Measurements from ENCODE around the gene KCNJ9. TPM values are rescaled to one million over a fixed set of nuclear protein-coding genes. Genes with fewer than 3 reads are reported as not detected.

The KCNJ9 gene
- total RNA-seq, 1 experiment from 2014 or later, result 0.09 TPM

DNA sequence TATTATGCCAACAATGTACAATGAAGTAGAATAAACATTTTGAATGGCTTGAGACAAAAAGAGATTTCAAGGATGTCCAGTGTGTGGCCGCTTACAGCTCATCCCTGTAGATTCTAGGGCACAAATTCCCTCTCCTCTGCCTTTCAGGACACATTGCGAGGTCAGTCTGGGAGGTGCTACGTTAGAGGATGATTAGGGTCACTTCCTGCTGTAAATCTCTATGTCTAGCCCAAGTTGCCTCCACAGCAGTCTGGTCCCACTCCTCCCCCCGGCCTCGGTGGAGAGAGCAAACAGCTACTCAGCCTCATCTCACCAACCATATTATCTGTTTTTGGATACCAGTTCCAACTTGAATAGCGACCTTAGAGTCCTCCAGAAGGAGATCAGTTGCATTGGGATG, 28.4 kb upstream of the KCNJ9 start:
- H3K27ac ChIP-seq (ENCODE audit: insufficient read length, low read depth, low read length), result no peak overlapping the region
- H3K18ac ChIP-seq (ENCODE audit: insufficient read length, low read depth, low read length), result no peak overlapping the region
- no peak overlapping the region for H2BK20ac ChIP-seq (ENCODE audit: low read depth, low read length, poor library complexity, severe bottlenecking)
- H2BK120ac ChIP-seq (ENCODE audit: low read depth, low read length, poor library complexity, severe bottlenecking), result no peak overlapping the region
- Mint-ChIP-seq H3K36me3 (ENCODE audit: insufficient read depth in 1 of 3, low read depth in 3 of 3) (no peaks in the 10 kb centered on the region), H3K27ac (no peak overlapping the region; a peak in 1 of 7 replicates), H3K4me1 (peaks cover 15 to 23% of the 10 kb centered on the region in 2 experiments), H3K27me3 (ENCODE audit: low read depth) (peaks cover 41% of the 10 kb centered on the region), H3K4me3 (no peak overlapping the region), H3K9me3 (no peaks in the 10 kb centered on the region)
- no peak overlapping the region for H2AFZ ChIP-seq (ENCODE audit: low read length)
- H4K5ac ChIP-seq (ENCODE audit: insufficient read length, low read depth, low read length), result no peak overlapping the region
- H4K20me1 ChIP-seq (ENCODE audit: control insufficient read depth, insufficient read depth, insufficient read length), result no peaks in the 10 kb centered on the region
- H2BK15ac ChIP-seq (ENCODE audit: low read depth, low read length), result no peak overlapping the region
- no peaks in the 10 kb centered on the region for H3K9me3 ChIP-seq (ENCODE audit: control insufficient read depth, low read depth, low read length)
- H3K79me1 ChIP-seq (ENCODE audit: insufficient read depth, low read depth, low read length, poor library complexity, severe bottlenecking), result no peaks in the 10 kb centered on the region
- no peak overlapping the region for H2AK5ac ChIP-seq (ENCODE audit: insufficient read length, low read length)
- no peak overlapping the region for H3T11ph ChIP-seq (ENCODE audit: low read length)
- WGBS (ENCODE audit: extremely low coverage, insufficient read length, low lambda C conversion rate), result no CpG with 5 or more reads among the region's 6 CpGs
- H3K56ac ChIP-seq (ENCODE audit: insufficient read length, low read depth, low read length), result no peak overlapping the region
- H3K4me2 ChIP-seq (ENCODE audit: insufficient read depth, insufficient read length, low read length), result no peak overlapping the region
- TF ChIP-seq, protein P1, sequence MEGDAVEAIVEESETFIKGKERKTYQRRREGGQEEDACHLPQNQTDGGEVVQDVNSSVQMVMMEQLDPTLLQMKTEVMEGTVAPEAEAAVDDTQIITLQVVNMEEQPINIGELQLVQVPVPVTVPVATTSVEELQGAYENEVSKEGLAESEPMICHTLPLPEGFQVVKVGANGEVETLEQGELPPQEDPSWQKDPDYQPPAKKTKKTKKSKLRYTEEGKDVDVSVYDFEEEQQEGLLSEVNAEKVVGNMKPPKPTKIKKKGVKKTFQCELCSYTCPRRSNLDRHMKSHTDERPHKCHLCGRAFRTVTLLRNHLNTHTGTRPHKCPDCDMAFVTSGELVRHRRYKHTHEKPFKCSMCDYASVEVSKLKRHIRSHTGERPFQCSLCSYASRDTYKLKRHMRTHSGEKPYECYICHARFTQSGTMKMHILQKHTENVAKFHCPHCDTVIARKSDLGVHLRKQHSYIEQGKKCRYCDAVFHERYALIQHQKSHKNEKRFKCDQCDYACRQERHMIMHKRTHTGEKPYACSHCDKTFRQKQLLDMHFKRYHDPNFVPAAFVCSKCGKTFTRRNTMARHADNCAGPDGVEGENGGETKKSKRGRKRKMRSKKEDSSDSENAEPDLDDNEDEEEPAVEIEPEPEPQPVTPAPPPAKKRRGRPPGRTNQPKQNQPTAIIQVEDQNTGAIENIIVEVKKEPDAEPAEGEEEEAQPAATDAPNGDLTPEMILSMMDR (conservative IDR thresholded peaks at IDR 0.05), result no peak
- no peak overlapping the region for H4K8ac ChIP-seq (replicated peaks; ENCODE audit: insufficient read length, low read depth, low read length)
- H3K4me1 ChIP-seq (ENCODE audit: insufficient read depth, low read length), result peaks cover 2% of the 10 kb centered on the region; the same call in 1 of the 2 replicates
- no peak overlapping the region for H2BK12ac ChIP-seq (ENCODE audit: insufficient read length, low read depth, low read length)
- no peak overlapping the region for H3K4ac ChIP-seq (ENCODE audit: low read depth, low read length)
- DNase-seq, result no peak
- H2BK5ac ChIP-seq (ENCODE audit: insufficient read length, low read length), result no peak overlapping the region
- no peak overlapping the region for H3K9ac ChIP-seq (ENCODE audit: extremely low read depth, insufficient read length, low read length)
- H3K14ac ChIP-seq (ENCODE audit: insufficient read depth, low read length), result no peak overlapping the region
- H3K23me2 ChIP-seq (ENCODE audit: insufficient read length, low read depth, low read length, poor library complexity, severe bottlenecking), result no peaks in the 10 kb centered on the region
- no peaks in the 10 kb centered on the region for H3K79me2 ChIP-seq (ENCODE audit: insufficient read depth, low read length)
- no peak overlapping the region for H3K23ac ChIP-seq (ENCODE audit: insufficient read length, low read depth, low read length)
- H4K91ac ChIP-seq (ENCODE audit: insufficient read length, low read depth, low read length), result no peak overlapping the region
- H3K27me3 ChIP-seq (ENCODE audit: insufficient read depth, low read length), result no peaks in the 10 kb centered on the region
